ENCODE data around the gene CNOT6.
A peak's percentile ranks its signal among the peaks of the same experiment; 100 is the strongest.

Gene CNOT6

DNA sequence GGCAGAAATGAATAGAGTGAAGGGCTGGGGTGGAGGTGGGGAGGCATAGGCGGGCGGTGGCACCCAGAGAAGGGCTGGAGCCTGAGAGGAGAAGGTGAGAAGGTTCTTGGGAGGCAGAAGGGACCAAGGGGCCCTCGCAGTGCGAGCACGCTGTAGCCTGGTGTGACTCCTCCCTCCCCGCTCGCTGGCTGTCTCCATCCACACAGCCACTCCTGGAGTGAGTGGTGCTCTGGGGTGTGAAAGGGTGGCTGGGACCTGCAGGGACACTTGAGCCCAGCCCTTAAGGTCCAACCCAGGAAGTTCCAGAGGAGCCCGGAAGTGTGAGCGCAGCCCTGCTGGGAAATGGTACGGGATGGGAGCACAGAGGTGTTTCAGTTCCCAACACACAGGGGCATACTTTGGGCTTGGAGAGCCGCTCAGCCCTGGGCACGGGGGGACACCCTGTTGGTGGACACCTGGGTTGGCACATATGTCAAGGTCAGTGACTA is 106.4 kb downstream of the CNOT6 start:
- peak; percentile 6 for DNase-seq (ENCODE audit: low spot score)

- peak; percentile 14 for DNase-seq (ENCODE audit: low spot score)
Observed at GRCh38 chr5:180601591-180602480, 107.7 kb downstream of the CNOT6 start.

GRCh38 chr5:180602481-180603075 is 108.4 kb downstream of the CNOT6 start:
- peak; percentile 50 for DNase-seq (ENCODE audit: low spot score)

GRCh38 chr5:180603076-180603594 is 109.0 kb downstream of the CNOT6 start:
- no peak for DNase-seq (ENCODE audit: low spot score)

GRCh38 chr5:180604271-180604670 is 110.1 kb downstream of the CNOT6 start:
- DNase-seq (ENCODE audit: low spot score): no peak

GRCh38 chr5:180605554-180606214 is 111.5 kb downstream of the CNOT6 start:
- peak; percentile 79 for DNase-seq (ENCODE audit: low spot score)

DNA sequence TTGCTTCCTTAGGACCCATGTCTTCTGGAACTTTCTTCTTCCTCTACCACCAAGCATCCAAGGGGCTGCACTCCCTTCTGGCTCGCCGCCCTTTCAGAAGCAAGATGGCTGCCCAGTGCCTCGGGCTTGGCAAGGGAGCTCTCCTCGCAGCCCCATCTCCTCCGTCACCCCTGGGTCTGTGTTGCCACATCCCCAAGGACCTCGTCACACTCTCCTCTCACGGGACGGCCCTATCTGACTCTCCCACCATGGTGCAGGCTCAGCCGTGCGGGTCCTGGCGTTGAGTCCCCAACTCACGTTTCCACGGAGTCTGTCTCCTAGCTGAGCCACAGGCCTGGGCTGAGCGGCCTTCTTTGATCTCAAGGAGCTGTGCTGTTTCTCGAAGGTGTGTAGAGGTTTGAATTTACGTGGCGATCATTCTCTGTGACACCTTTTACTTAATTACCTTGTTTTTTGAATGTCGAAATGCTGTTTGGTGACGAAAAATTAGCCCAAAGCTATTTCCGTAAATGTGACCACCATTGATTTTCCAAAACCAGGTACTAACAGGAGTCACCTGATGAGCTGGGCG is 112.1 kb downstream of the CNOT6 start:
- no peak for DNase-seq (ENCODE audit: low spot score)

GRCh38 chr5:180607861-180608571 is 113.8 kb downstream of the CNOT6 start:
- DNase-seq (ENCODE audit: low spot score): no peak

DNA sequence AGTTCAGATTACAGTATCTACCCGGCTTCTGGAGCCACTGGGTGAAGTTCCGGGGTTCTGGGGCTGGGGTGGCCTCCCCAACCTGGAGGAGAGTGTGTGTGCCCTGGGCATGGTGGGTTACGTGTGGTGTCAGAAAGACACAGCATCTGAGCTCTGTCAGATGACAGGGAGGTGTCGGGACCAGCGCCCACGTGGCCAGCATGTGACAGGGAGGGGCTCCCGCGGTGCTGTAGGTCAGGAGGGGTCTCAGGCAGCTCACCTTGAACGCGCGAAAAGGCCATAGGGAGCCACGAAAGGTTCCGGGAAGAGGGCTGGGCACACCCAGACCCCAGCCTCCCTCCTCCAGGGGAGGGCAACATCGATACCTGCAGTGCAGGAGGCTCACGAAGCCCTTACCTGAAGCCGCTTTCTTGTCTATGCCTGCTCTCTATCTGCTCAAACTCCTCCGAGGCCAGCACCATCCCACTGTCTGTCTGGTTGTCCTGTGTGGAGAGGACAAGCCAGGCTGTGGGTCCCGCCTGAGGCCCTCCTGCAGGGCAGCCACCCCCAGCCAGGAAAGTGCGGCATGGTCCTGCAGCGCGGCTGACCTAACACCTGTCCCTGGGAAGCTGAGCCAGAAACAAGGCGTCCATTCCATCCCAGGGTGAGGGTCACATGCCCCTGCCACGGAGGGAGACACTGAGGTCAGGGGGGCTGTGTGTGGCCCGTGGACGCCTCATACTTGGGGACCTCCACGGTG is 114.6 kb downstream of the CNOT6 start:
- DNase-seq (ENCODE audit: low spot score): no peak

DNA sequence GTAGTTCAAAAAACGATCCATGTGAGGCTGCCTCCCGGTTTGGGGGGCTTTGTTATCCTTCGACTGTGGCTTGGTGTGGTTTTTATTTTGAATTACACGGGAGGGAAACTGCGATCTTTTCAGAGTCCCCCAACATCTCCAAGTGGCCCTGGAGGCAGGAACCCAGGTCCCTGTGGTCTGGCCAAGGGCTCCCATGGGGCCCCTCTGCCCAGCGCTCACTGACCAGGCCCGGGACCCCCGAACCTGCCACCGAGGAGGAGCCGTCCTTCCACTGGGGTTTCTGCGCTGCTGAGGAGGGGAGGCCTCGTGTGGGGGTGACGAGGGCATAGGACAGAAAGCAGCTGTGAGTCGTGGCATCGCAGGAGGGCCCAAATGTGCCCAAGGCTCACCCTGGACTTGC is 115.2 kb downstream of the CNOT6 start:
- DNase-seq (ENCODE audit: low spot score): no peak

DNA sequence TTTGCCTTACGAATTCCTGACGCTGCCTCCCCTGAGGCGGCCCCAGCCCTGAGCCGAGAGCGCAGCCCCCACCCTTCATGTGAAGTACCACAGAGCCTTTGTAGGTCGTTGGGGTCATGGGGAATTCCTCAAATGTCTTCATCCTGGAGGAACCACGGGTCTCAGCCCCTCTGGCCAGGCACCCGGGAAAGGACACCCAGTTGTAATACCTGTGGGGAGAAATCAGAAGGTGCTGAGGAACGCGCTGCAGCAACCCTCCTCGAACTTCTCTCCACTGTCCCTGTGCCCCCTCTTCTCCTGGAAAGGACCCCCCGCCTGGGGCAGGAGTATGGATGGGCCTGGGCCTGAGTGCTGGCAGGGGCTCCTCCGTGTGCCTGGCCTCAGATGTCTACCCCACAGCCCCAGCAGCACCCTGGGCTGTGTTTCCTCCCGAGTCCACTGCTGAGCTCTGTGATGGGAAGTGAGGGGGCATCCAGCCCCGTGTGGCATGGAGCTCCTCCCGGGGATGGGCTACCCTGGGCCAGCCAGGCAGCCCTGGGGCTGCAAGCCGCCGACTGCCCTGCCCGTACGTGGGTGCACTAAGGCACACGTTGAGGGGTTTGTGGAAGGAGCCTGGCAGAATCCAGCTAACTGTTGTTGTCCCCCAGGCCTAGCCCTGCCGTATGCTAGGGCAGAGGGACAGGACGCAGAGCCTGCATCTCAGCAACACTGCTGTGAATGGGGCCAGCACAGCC is 115.8 kb downstream of the CNOT6 start:
- no peak for DNase-seq (ENCODE audit: low spot score)

- no peak for DNase-seq (ENCODE audit: low spot score)
Observed at GRCh38 chr5:180611140-180611850, 117.1 kb downstream of the CNOT6 start.

DNA sequence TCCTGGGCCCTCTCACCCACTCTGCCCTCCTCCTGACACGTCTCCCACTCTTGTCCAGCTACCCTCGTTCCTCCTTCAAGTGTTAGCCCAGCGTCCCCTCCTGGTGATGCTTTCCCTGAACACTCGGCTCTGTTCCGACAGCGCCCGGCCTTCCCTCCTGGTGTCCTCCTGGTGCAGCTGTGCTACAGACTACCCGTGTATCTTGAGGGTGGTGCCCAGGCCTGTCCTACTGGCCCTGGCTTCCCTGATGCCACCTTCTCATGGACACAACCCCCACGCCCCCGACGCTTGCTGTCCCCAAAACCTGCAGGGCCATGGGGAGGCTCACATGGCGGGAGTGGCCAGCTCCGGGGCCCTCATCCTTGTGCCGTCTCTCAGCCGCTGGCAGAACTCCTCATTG is 118.5 kb downstream of the CNOT6 start:
- no peak for DNase-seq (ENCODE audit: low spot score)

DNA sequence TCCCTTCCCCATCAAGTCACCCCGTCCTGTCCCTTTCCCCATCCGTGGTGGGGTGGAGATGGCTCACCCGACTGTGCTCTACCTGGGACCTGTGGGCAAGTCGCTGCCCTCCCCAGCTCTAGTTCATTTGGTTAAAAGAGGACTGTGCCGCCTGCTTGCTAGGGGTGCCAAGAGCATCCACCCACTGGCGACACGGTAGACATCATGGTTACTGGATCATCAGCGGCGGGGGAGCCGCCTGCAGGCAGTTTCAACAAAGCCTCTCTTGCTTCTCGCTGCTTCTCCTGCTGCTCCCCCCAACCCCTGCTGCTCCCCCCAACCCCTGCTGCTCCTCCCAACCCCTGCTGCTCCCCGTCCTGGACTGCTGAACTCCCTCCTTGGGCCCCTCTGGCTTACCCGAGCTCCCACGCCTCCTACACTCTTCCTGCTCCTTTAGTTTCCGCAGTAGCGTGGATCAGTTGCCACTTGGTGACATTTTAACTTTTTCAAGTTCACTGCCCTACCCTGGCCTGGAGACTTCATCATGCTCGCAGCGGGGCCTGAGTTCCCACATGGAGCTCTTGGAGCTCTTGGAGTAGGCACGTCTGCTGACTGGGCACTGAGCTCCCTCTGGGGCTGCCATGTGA is 119.1 kb downstream of the CNOT6 start:
- no peak for DNase-seq (ENCODE audit: low spot score)

GRCh38 chr5:180613814-180614188 is 119.6 kb downstream of the CNOT6 start:
- DNase-seq (ENCODE audit: low spot score): no peak

DNA sequence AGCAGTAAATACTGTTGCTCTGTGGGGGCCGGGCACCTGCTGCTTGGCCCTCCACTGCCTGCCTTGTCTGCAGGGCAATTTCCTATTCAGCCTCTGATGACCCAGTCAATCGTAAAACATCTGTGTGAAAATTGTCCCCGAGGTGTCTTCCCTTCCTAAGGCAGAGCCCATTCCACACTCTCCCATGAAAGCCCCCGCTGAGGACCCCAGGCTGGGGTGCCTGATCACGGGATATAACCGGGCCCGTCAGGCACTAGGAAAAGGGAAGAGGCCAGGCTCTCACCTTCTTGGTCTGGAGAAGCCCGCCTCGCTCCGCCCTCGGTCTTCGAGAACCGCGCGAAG is 124.3 kb downstream of the CNOT6 start:
- DNase-seq (ENCODE audit: low spot score): no peak

GRCh38 chr5:180618829-180619562 is 124.8 kb downstream of the CNOT6 start:
- DNase-seq (ENCODE audit: low spot score): peak; percentile 96

DNA sequence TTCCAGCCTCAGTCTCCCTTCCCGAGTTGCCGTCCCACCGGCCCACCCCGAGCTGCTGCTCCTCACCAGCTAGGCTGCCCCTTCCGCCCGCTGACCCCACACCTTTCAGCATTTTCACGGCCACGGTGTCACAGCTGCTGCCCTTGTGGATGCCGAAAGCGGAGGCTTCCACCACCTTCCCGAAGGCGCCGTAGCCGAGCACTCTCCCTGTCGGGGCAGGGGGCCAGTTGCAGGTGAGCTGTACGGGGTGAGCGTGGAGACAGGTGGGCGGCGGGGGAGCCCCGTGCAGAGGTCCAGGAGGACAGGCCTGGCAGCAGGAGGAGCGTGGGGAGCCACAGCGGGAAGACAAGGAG is 125.4 kb downstream of the CNOT6 start:
- DNase-seq (ENCODE audit: low spot score): no peak

DNA sequence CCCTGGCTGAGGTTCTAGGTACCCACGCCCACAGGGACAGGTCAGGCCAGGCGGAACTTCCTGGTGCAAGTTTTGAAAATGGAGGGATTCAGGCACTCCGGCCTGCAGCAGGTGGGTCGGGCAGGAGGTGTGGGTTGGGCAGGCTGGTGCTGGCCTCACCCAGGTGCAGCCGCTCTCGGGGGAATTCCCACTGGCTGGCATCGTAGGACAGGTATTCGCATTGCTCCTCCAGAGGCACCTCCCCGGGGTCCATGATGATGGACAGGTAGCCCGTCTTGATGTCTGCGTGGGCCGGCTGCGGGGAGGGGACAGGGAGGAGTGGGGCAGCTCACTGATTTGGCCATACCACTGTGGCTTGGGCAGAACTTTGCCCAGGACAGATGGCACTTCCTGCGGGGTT is 125.8 kb downstream of the CNOT6 start:
- no peak for DNase-seq (ENCODE audit: low spot score)
